HepG2 (cell line): ENCODE measurements around the gene CEACAM4.

Experiments
- BRCA1 ChIP-seq: sonication (generic); formaldehyde crosslinking; IDR thresholded peaks from 2 replicates; pipeline ENCODE4 v1.4.0; 2020; ENCODE audit warnings: missing genetic modification reagents
- CTCF ChIP-seq: sonication (generic); formaldehyde crosslinking; IDR thresholded peaks from 2 replicates; pipeline ENCODE4 v1.5.0; 2020; ENCODE audit warnings: mild to moderate bottlenecking, missing genetic modification reagents, moderate library complexity
- KLF6 ChIP-seq: IDR thresholded peaks from 2 replicates; pipeline ENCODE4 v1.8.0; 2016; ENCODE audit warnings: missing biosample characterization, missing genetic modification reagents
- ZBTB43 ChIP-seq: sonication (generic); formaldehyde crosslinking; conservative IDR thresholded peaks from 2 replicates; pipeline ENCODE4 v1.4.0; 2020; ENCODE audit warnings: missing genetic modification reagents

- TF ChIP-seq CTCF (no peak), KLF6 (no peak), ZBTB43 (CRISPR knock-in tag) (no peak), BRCA1 (CRISPR knock-in tag) (no peak)
These were observed 39.2 kb upstream of the CEACAM4 start for GRCh38 chr19:41666075-41666474.
